H1 (cell line): Measurements from ENCODE around the gene MYO7B. TPM values are rescaled to one million over a fixed set of nuclear protein-coding genes. Genes with fewer than 3 reads are reported as not detected.

Experiments
- BACH1 ChIP-seq: IDR thresholded peaks from 2 replicates; pipeline ENCODE4 v1.6.1; 2012; ENCODE audit warnings: low read length, improper control_type of control experiment
- BCL11A ChIP-seq, 2 experiments: IDR thresholded peaks; one replicate each; pipeline ENCODE4 v1.6.1; 2011; ENCODE audit warnings: low read depth in 2 of 2, low read length in 2 of 2, mild to moderate bottlenecking in 2 of 2
- CBX8 ChIP-seq: fragments of 300-800, 300-1000 bp; sonication (generic); IDR thresholded peaks from 2 replicates; pipeline ENCODE4 v1.7.1; 2016; ENCODE audit warnings: low read depth, low read length, borderline replicate concordance
- EP300 ChIP-seq, 2 experiments: IDR thresholded peaks; 1 replicate in 1 of 2; 2 replicates in 1 of 2; pipeline ENCODE4 v1.6.1; 2011 to 2012; ENCODE audit warnings: low read depth in 2 of 2, low read length in 2 of 2, mild to moderate bottlenecking in 2 of 2, borderline replicate concordance in 1 of 2, inconsistent platforms in 1 of 2, moderate library complexity in 1 of 2
- FOSL1 ChIP-seq: IDR thresholded peaks from 2 replicates; pipeline ENCODE4 v1.6.1; 2011; ENCODE audit warnings: mild to moderate bottlenecking, low read depth, low read length, moderate library complexity; ENCODE audit not compliant: insufficient read depth
- GABPA ChIP-seq: IDR thresholded peaks from 2 replicates; pipeline ENCODE4 v1.6.1; 2011; ENCODE audit warnings: mild to moderate bottlenecking, low read length, moderate library complexity, borderline replicate concordance; ENCODE audit not compliant: insufficient read depth
- NRF1 ChIP-seq: IDR thresholded peaks from 2 replicates; pipeline ENCODE4 v1.6.1; 2011; ENCODE audit warnings: mild to moderate bottlenecking, low read depth, low read length, improper control_type of control experiment
- POLR2AphosphoS5 ChIP-seq: IDR thresholded peaks from 2 replicates; pipeline ENCODE4 v1.6.1; 2011; ENCODE audit warnings: low read depth, low read length
- RFX5 ChIP-seq: IDR thresholded peaks from 2 replicates; pipeline ENCODE4 v1.6.1; 2011; ENCODE audit warnings: low read depth, low read length, improper control_type of control experiment, borderline replicate concordance
- RXRA ChIP-seq: IDR thresholded peaks from 2 replicates; pipeline ENCODE4 v1.6.1; 2011; ENCODE audit warnings: low read depth, mild to moderate bottlenecking, low read length, moderate library complexity; ENCODE audit not compliant: insufficient read depth
- SIN3A ChIP-seq, 2 experiments: IDR thresholded peaks in 1 of 2; conservative IDR thresholded peaks in 1 of 2; 2 replicates each; pipeline ENCODE4 v1.6.1; 2011 to 2012; ENCODE audit warnings: low read length in 2 of 2, improper control_type of control experiment in 1 of 2, low read depth in 1 of 2, mild to moderate bottlenecking in 1 of 2
- SIX5 ChIP-seq: IDR thresholded peaks from 2 replicates; pipeline ENCODE4 v1.6.1; 2011; ENCODE audit warnings: mild to moderate bottlenecking, low read depth, low read length
- SP1 ChIP-seq: IDR thresholded peaks from 2 replicates; pipeline ENCODE4 v1.6.1; 2011; ENCODE audit warnings: low read depth, low read length
- SRF ChIP-seq: IDR thresholded peaks from 2 replicates; pipeline ENCODE4 v1.6.1; 2011; ENCODE audit warnings: mild to moderate bottlenecking, low read depth, low read length, moderate library complexity
- SUZ12 ChIP-seq: fragments of 200-600 bp; sonication (generic); IDR thresholded peaks from 2 replicates; pipeline ENCODE4 v1.6.1; 2012; ENCODE audit warnings: mild to moderate bottlenecking, inconsistent platforms, low read length, moderate library complexity, mixed read lengths
- TAF7 ChIP-seq: optimal IDR thresholded peaks from 2 replicates; pipeline ENCODE3; 2011; ENCODE audit warnings: low read depth, mild to moderate bottlenecking, inconsistent platforms, low read length, moderate library complexity, borderline replicate concordance
- TCF12 ChIP-seq: IDR thresholded peaks from 2 replicates; pipeline ENCODE4 v1.6.1; 2011; ENCODE audit warnings: low read depth, mild to moderate bottlenecking, low read length
- YY1 ChIP-seq: IDR thresholded peaks from 2 replicates; pipeline ENCODE4 v1.6.1; 2011; ENCODE audit warnings: low read depth, mild to moderate bottlenecking, low read length
- ZNF274 ChIP-seq: IDR thresholded peaks from 2 replicates; pipeline ENCODE4 v1.7.0; 2012; ENCODE audit warnings: low read length, borderline replicate concordance; ENCODE audit errors: extremely low read depth
- polyA plus RNA-seq, 7 experiments: library from polyadenylated mRNA; depleted of rRNA in 3 of 7; stranded (reverse) in 5 of 7; unstranded in 2 of 7; fragments of >200 nt in 5 of 7; fragments of 200-250 nt in 2 of 7; gene quantifications; 1 replicate in 5 of 7; 2 replicates in 1 of 7; 4 replicates in 1 of 7; pipeline versions ENCODE4 v1.2.1 to v1.2.3, GENCODE V29; 2011 to 2013; ENCODE audit warnings: missing spikeins in 2 of 7, mixed read lengths in 2 of 7
- total RNA-seq: library from RNA; stranded (reverse); fragmentation: NEBNext Ultra II Directional; extraction: Animal tissue kit (Norgen Biotek cat#: 25700); gene quantifications from 2 replicates; pipeline ENCODE4 v1.2.1, GENCODE V29; 2021
- TF ChIP-seq, protein P1 (sequence below): IDR thresholded peaks from 2 replicates; pipeline ENCODE4 v1.6.1; 2011; ENCODE audit warnings: low read length, improper control_type of control experiment
- TF ChIP-seq, protein P2 (sequence below): IDR thresholded peaks from 2 replicates; pipeline ENCODE4 v1.6.1; 2011; ENCODE audit warnings: low read depth, mild to moderate bottlenecking, low read length; ENCODE audit not compliant: insufficient read depth

Gene MYO7B
- total and polyA plus RNA-seq, 2 of the 8 experiments (the other 6 are each of a cell fraction or from before 2014, with no cell fraction given) = not detected

- TF ChIP-seq, protein P1, sequence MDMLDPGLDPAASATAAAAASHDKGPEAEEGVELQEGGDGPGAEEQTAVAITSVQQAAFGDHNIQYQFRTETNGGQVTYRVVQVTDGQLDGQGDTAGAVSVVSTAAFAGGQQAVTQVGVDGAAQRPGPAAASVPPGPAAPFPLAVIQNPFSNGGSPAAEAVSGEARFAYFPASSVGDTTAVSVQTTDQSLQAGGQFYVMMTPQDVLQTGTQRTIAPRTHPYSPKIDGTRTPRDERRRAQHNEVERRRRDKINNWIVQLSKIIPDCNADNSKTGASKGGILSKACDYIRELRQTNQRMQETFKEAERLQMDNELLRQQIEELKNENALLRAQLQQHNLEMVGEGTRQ = no peak
- TF ChIP-seq POLR2AphosphoS5 = peak; percentile 40
- TF ChIP-seq EP300 (IDR thresholded peaks at IDR 0.05; ENCODE audit: borderline replicate concordance in 1 of 2, low read depth in 2 of 2, low read length in 2 of 2) = no peak
- peak; percentile 74 for TF ChIP-seq TAF7
- no peak for TF ChIP-seq RXRA
- no peak for TF ChIP-seq ZNF274
- peak; percentile 97 for TF ChIP-seq YY1
- no peak for TF ChIP-seq SUZ12
- TF ChIP-seq TCF12 = no peak
- TF ChIP-seq BCL11A (IDR thresholded peaks at IDR 0.05; ENCODE audit: low read depth in 2 of 2, low read length in 2 of 2) = no peak
- TF ChIP-seq SIX5 = peak; percentile 43; the same call in 1 of the 2 replicates
- TF ChIP-seq, protein P2, sequence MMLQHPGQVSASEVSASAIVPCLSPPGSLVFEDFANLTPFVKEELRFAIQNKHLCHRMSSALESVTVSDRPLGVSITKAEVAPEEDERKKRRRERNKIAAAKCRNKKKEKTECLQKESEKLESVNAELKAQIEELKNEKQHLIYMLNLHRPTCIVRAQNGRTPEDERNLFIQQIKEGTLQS = no peak
- TF ChIP-seq NRF1 = peak; percentile 73
- TF ChIP-seq FOSL1 = no peak
- no peak for TF ChIP-seq SP1
- no peak for TF ChIP-seq GABPA
- no peak for TF ChIP-seq RFX5
- no peak for TF ChIP-seq CBX8
- TF ChIP-seq SRF = no peak
- TF ChIP-seq BACH1 = no peak
- TF ChIP-seq SIN3A (conservative IDR thresholded peaks at IDR 0.05 in 1 of 2, IDR thresholded peaks at IDR 0.05 in 1 of 2; ENCODE audit: low read depth in 1 of 2, low read length in 2 of 2) = 0 out of 4 replicates have a peak, but pooled peaks of 1 of the 2 experiments have one; percentile 21
Observed at GRCh38 chr2:127526132-127527000, 9.1 kb upstream of the MYO7B start, which contains the start of gene IWS1 (continued).
